GM10266 (cell line): ENCODE data around the gene PTF1A.

Source experiments
- DNase-seq: peaks from one replicate; pipeline ENCODE4 v3.0.0; 2012; ENCODE audit errors: extremely low spot score
- CTCF ChIP-seq: IDR thresholded peaks from 2 replicates; pipeline ENCODE4 v1.5.1; 2012; ENCODE audit warnings: mild to moderate bottlenecking, low read depth; ENCODE audit not compliant: control insufficient read depth, insufficient read depth; ENCODE audit errors: missing control alignments

Gene PTF1A

GRCh38 chr10:23187155-23187554, 5.0 kb upstream of the PTF1A start:
- no peak for TF ChIP-seq CTCF
- no peak for DNase-seq

DNA sequence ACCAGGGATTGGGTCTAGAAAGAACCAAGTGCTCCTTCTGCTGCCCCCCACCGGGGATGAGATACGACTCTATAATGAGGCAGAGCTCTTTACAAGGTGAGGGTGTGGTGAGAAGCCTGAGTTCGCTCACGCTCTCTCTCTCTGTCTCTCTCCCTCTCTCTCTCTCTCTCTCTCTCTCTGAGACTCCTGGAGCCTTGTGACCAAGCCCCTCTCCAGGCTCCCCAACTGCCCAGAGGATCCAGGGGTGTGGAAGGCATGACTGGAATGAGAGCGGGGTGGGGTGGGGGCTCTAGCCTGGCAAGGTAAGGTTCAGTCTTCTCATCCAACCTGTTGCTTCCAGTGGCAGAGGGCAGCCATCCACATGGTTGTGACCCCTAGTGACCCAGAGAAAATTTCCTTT, 3.1 kb upstream of the PTF1A start:
- no peak for TF ChIP-seq CTCF
- DNase-seq = no peak

DNA sequence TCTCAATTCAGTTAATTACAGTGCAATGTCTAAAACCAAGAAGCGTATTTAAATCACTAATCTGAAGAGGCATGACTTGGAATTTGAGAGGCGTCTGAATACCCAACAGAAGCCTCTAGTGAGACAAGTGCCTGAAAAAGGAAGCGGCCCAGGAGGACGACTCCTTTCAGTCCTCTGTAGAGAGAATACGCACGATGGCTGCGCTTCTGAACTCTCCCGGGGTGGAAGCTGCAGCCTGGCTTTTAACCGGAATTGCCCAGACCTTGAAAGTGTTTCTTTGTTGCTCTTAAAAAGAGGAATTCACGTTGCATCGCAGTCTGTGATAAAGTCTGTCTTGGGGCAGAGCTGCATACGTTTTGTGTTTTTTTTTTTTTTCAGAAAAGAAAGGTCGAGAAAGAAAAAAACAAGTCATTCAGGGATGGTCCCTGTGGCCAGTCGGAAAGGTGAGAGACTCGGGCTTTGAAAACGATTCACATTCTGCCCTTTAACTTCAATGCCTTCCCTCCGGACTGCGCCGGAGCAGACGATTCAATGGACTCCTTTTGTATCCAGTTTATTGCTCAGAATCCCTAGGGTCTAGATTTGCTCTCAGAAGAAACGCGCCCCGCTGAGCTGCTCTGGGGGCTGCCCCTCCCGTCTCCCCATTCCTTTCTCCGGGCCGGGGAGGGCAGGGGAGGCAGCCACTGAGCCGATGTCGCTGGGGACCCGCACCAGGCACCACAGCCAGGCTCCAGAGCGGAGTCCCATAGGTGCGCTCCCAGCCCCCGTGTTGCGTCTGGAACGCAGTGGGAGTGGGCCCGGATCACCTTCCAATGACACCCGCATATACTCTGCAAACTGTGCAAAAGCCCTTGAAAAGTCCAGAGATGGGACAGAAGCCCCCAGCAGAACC, 994 bp upstream of the PTF1A start:
- no peak for DNase-seq
- no peak for TF ChIP-seq CTCF

DNA sequence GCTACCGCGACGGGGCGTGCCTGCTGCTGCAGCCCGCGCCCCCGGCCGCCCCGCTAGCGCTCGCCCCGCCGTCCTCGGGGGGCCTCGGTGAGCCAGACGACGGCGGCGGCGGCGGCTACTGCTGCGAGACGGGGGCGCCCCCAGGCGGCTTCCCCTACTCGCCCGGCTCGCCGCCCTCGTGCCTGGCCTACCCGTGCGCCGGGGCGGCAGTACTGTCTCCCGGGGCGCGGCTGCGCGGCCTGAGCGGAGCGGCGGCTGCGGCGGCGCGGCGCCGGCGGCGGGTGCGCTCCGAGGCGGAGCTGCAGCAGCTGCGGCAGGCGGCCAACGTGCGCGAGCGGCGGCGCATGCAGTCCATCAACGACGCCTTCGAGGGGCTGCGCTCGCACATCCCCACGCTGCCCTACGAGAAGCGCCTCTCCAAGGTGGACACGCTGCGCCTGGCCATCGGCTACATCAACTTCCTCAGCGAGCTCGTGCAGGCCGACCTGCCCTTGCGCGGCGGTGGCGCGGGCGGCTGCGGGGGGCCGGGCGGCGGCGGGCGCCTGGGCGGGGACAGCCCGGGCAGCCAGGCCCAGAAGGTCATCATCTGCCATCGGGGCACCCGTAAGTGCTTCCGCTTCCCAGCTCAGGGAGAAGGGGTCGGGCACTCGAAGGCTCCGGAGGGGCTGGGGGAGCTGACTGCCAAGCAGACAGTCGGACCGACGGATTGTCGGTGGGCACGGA, 761 bp downstream of the PTF1A start:
- DNase-seq = no peak
- no peak for TF ChIP-seq CTCF

DNA sequence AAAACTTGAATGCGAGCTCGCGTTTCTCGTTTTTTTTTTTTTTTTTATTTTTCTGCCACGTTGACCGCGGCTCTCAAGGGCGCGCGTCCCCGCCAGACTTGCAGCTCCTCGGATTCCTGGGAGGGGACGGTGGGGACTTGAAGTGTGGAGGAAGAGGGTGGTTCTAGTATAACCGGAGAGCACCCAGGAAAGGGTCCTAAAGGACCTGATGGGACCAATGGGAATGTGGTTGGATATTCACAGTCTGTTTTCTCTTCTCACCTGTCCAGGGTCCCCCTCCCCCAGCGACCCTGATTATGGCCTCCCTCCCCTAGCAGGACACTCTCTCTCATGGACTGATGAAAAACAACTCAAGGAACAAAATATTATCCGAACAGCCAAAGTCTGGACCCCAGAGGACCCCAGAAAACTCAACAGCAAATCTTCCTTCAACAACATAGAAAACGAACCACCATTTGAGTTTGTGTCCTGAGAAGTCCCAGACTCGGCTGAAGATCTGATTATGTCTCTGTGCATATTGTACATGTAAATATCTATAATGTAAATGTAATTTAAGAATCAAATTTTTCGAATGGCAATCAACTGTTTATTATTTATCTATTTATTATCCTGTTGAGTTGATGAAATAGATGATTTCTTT, 1.4 kb downstream of the PTF1A start:
- DNase-seq = no peak
- TF ChIP-seq CTCF = no peak

GRCh38 chr10:23194471-23194965, 2.4 kb downstream of the PTF1A start:
- TF ChIP-seq CTCF = no peak
- no peak for DNase-seq
